Transverse colon (tissue), 4 donors: ENCODE measurements around the gene IFNA6. TPM values are rescaled to one million over a fixed set of nuclear protein-coding genes. Genes with fewer than 3 reads are reported as not detected.

Experiments
- DNase-seq: peaks from one replicate; pipeline ENCODE4 v3.0.0-alpha.2; 2019
- H3K27ac ChIP-seq, 4 donors: fragments of 200-600 bp; sonication (generic); 2 replicates each; pipeline ENCODE4 v1.5.1; 2016 to 2018; ENCODE audit warnings: inconsistent platforms in 4 of 4
- H3K27me3 ChIP-seq: fragments of 200-600 bp; sonication (generic); 2 replicates; pipeline ENCODE4 v1.5.1; 2017; ENCODE audit warnings: inconsistent platforms
- H3K36me3 ChIP-seq, 4 donors: fragments of 200-600 bp; sonication (generic); 2 replicates each; pipeline ENCODE4 v1.5.1; 2017 to 2019; ENCODE audit warnings: inconsistent platforms in 4 of 4
- H3K4me1 ChIP-seq, 4 donors: fragments of 200-600 bp; sonication (generic); 2 replicates each; pipeline ENCODE4 v1.5.1; 2017 to 2020; ENCODE audit warnings: inconsistent platforms in 4 of 4
- H3K4me3 ChIP-seq, 4 donors: fragments of 200-600 bp; sonication (generic); 1 replicate in 1 of 4; 2 replicates in 3 of 4; pipeline versions ENCODE4 v1.5.1 to v1.6.1; 2017 to 2019; ENCODE audit warnings: inconsistent platforms in 4 of 4
- H3K9me3 ChIP-seq, 2 donors: fragments of 200-600 bp; sonication (generic); 2 replicates each; pipeline ENCODE4 v1.5.1; 2017 to 2019; ENCODE audit warnings: inconsistent platforms in 2 of 2
- EP300 ChIP-seq: sonication (generic); formaldehyde crosslinking; IDR thresholded peaks from one replicate; pipeline ENCODE4 v1.6.1; 2017; ENCODE audit warnings: antibody characterized with exemption, low read depth
- POLR2A ChIP-seq: fragments of 450-650 bp; IDR thresholded peaks from one replicate; pipeline ENCODE4 v1.6.1; 2016; ENCODE audit warnings: antibody characterized with exemption, mild to moderate bottlenecking, moderate library complexity
- POLR2AphosphoS5 ChIP-seq, 3 donors: sonication (generic); formaldehyde crosslinking; IDR thresholded peaks; one replicate each; pipeline ENCODE4 v1.6.1; 2016; ENCODE audit warnings: antibody characterized with exemption in 3 of 3
- WGBS, 2 donors: methylation state at CpG; one replicate each; pipeline ENCODE4 v1.1.5; 2018; ENCODE audit warnings: low coverage in 1 of 2; 5-methylcytosine and 5-hydroxymethylcytosine counted together
- in situ Hi-C, 4 donors: fragments of 200-750 bp; cut with MboI; loops; one replicate each; pipeline versions ENCODE4 v1.15.0 to v1.15.1; 2017; ENCODE audit warnings: low sequenced_read_pairs in 3 of 4, low pct_ligation_motif_present in 1 of 4, low pct_unique_long_range_greater_than_20kb in 1 of 4
- intact Hi-C: fragments of 100-400 bp; cut with DNase I; formaldehyde crosslinking; loops from one replicate; pipeline ENCODE4 v1.15.1; 2023; ENCODE audit warnings: low total_unique reads
- total RNA-seq, 4 donors: library from RNA; depleted of rRNA; stranded (reverse); fragments of >200 nt; gene quantifications; one replicate each; pipeline ENCODE4 v1.1.0, GENCODE V29; 2016
- TF ChIP-seq, protein P1 (sequence below), 5 experiments: fragments of 200-600 bp in 3 of 5; fragments of 450-650 bp in 2 of 5; sonication (generic) in 3 of 5; IDR thresholded peaks; 1 replicate in 2 of 5; 2 replicates in 3 of 5; pipeline ENCODE4 v1.5.1; 2016 to 2017; ENCODE audit warnings: antibody characterized with exemption in 5 of 5, inconsistent platforms in 3 of 5, mild to moderate bottlenecking in 2 of 5, moderate library complexity in 1 of 5

IFNA6 gene
- total RNA-seq, 4 donors from 2014 or later: not detected

DNA sequence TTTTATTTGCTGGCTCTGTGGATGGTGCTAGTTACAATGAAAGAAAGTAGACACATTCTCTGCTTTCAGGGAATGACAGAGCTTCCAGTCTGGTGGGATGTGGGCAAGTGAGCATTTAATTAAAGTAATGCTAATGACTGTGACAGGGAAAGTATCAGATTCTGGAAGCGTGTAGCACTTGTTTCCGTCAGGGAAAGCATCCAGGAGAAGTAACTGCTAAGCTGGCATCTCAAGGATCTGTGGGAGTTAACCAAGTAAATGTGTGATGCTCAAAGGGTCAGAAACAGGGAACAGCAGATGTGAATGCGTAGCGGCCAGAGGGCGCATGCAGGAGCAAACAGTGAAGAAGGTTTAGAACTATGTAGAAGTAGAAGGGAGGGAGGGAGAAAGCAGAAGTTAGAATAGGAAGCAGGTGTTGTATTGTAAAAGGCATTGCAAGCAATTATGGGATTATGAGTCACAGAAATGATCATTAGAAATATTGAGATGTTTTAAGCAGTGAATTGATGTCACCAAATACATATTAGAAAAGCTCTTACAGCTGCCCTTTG lies 27.7 kb downstream of the IFNA6 start:
- Histone ChIP-seq H3K36me3 (peaks cover 0 to 8% (median 0%) of the 10 kb centered on the region in 4 donors), H3K27ac (no peak overlapping the region), H3K9me3 (no peaks in the 10 kb centered on the region), H3K4me1 (peaks cover 0 to 15% (median 2%) of the 10 kb centered on the region in 4 donors), H3K27me3 (no peaks in the 10 kb centered on the region), H3K4me3 (no peak overlapping the region)
- intact Hi-C loops (loop anchor here (5.0 kb wide), 1 partner anchor 134 kb away; no protein-coding TSS in a partner anchor), in situ Hi-C loops (loop anchor here (10.0 to 25.0 kb wide), 5 partner anchors 72 to 472 kb away; partner anchors contain the start of gene IFNA1 (in 2 of the 4))
- no peak for DNase-seq
- TF ChIP-seq POLR2A: no peak
- TF ChIP-seq, protein P1, sequence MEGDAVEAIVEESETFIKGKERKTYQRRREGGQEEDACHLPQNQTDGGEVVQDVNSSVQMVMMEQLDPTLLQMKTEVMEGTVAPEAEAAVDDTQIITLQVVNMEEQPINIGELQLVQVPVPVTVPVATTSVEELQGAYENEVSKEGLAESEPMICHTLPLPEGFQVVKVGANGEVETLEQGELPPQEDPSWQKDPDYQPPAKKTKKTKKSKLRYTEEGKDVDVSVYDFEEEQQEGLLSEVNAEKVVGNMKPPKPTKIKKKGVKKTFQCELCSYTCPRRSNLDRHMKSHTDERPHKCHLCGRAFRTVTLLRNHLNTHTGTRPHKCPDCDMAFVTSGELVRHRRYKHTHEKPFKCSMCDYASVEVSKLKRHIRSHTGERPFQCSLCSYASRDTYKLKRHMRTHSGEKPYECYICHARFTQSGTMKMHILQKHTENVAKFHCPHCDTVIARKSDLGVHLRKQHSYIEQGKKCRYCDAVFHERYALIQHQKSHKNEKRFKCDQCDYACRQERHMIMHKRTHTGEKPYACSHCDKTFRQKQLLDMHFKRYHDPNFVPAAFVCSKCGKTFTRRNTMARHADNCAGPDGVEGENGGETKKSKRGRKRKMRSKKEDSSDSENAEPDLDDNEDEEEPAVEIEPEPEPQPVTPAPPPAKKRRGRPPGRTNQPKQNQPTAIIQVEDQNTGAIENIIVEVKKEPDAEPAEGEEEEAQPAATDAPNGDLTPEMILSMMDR (IDR thresholded peaks at IDR 0.05): no peak
- no peak for TF ChIP-seq POLR2AphosphoS5 (IDR thresholded peaks at IDR 0.05)
- TF ChIP-seq EP300: no peak
- WGBS, 2 donors: 86 to 92% methylated on average over 4 to 5 of the region's 5 CpGs

DNA sequence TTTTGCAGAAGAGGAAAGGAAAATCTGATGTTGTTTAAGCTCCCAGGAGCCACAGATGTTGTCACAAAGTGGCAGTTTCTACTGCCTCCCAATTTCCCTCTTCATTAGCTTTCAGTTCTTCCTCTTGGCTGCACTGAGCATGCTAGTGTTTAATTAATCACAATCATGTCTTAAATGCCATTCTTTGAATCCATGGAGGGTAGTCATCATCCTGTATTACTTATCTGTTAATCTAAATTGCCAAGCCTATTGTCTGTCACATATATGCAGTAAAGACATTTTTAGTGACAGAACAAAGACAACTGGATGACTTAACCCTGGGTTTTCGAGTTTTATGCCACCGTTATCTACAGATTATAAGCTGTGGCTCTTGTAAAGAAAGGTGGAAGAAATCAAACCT lies 30.2 kb downstream of the IFNA6 start:
- Histone ChIP-seq H3K36me3 (peaks cover 0 to 8% (median 0%) of the 10 kb centered on the region in 4 donors), H3K4me1 (peaks cover 0 to 6% (median 0%) of the 10 kb centered on the region in 4 donors), H3K27me3 (no peaks in the 10 kb centered on the region), H3K27ac (no peak overlapping the region), H3K4me3 (no peak overlapping the region), H3K9me3 (no peaks in the 10 kb centered on the region)
- no peak for DNase-seq
- intact Hi-C loops (loop anchor here (5.0 kb wide), 1 partner anchor 137 kb away; no protein-coding TSS in a partner anchor), in situ Hi-C loops (loop anchor here (10.0 to 25.0 kb wide), 5 partner anchors 74 to 474 kb away; partner anchors contain the start of gene IFNA1 (in 2 of the 4))
- 60 to 69% methylated on average over 2 of the region's 2 CpGs for WGBS, 2 donors
- no peak for TF ChIP-seq EP300
- no peak for TF ChIP-seq POLR2AphosphoS5 (IDR thresholded peaks at IDR 0.05)
- TF ChIP-seq, protein P1 (IDR thresholded peaks at IDR 0.05): no peak
- TF ChIP-seq POLR2A: no peak

DNA sequence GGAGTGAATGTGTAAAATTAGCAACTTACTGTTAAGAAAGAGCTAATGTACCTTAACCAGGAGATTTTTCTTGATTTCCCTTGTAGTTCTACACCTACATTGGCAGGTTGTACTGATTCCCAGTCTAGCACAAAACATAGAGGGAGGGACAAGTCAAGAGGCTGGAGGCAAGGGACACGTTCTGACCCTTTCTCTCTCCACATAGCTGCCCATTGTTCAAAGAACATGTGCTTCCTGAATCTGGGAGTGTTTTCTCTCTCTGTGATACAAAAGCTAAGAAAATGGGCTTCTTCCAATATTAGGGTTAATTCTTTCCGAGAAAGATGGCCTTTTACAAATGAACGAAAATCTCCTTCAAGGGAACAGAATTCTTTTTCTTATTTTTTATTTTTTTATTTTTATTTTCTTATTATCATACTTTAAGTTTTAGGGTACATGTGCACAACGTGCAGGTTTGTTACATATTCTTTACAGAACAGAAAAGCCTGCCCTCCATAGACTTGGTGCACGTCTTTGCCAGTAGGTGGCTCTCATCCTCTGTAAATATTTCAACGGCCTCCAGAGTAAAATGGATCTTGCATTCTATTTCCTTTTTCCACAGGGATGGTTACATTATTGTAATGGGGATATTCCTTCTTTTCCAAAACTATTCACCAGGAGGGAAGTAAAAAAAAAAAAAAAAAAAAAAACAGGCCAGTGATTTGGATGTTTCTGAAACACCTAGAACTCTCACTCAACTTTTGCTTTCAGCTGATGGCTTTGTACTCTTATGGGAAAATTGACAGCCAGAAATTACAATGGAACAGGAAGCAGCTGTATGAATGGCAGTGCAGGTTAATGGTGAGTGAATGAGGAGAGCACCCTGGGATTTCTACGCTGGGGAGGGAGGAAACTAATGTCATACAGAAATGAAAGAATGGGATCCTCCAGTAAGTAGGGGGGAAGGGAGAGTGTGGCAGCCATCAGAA lies 32.4 kb downstream of the IFNA6 start:
- TF ChIP-seq EP300 (no peak), POLR2AphosphoS5 (IDR thresholded peaks at IDR 0.05) (no peak), POLR2A (no peak)
- TF ChIP-seq, protein P1 (IDR thresholded peaks at IDR 0.05): peak; percentile 55 to 71 (median 69)
- intact Hi-C loops (loop anchor here (5.0 kb wide), 1 partner anchor 469 kb away; no protein-coding TSS in a partner anchor), in situ Hi-C loops (loop anchor here in 2 of 4 donors (25.0 kb wide), 2 partner anchors 119 to 469 kb away; partner anchors contain the start of gene IFNA1 (in 1 of the 2))
- DNase-seq: peak; percentile 18
- 25% methylated on average over 6 to 7 of the region's 7 CpGs for WGBS, 2 donors
- peaks cover 0 to 6% (median 0%) of the 10 kb centered on the region in 4 donors for H3K4me1 ChIP-seq
- H3K36me3 ChIP-seq: peaks cover 0 to 7% (median 0%) of the 10 kb centered on the region in 4 donors
- no peaks in the 10 kb centered on the region for H3K9me3 ChIP-seq
- no peak overlapping the region for H3K27ac ChIP-seq
- no peak overlapping the region for H3K4me3 ChIP-seq
- H3K27me3 ChIP-seq: peaks cover 11% of the 10 kb centered on the region
